ENCODE data around the gene TMEM196. TPM values are rescaled to one million over a fixed set of nuclear protein-coding genes. Genes with fewer than 3 reads are reported as not detected.

TMEM196 gene
- total and polyA plus RNA-seq, 2 of the 4 experiments (the other 2 are of a cell fraction) = not detected

GRCh38 chr7:19674266-19674960 lies 99.0 kb downstream of the TMEM196 start:
- Histone ChIP-seq H2AFZ (replicated peaks; ENCODE audit: low read length, poor library complexity) (no peak overlapping the region), H3K4me3 (ENCODE audit: insufficient read depth, low read depth, low read length) (no peak overlapping the region), H3K27ac (ENCODE audit: insufficient read depth, low read length) (no peak overlapping the region), H4K20me1 (ENCODE audit: insufficient read depth, low read length) (no peaks in the 10 kb centered on the region), H3K9ac (ENCODE audit: low read depth, low read length) (no peak overlapping the region), H3K36me3 (ENCODE audit: control insufficient read depth, insufficient read depth, low read length) (no peaks in the 10 kb centered on the region), H4K8ac (ENCODE audit: low read depth in 2 of 2, low read length in 2 of 2) (no peak overlapping the region), H4K91ac (ENCODE audit: insufficient read depth, low read depth, low read length) (no peak overlapping the region), H2AK5ac (ENCODE audit: low read depth, low read length) (no peak overlapping the region), H3K4me2 (ENCODE audit: low read depth, low read length) (no peak overlapping the region), H3K9me1 (ENCODE audit: insufficient read depth, low read length) (no peaks in the 10 kb centered on the region), H3K4me1 (ENCODE audit: control insufficient read depth, insufficient read depth, low read length) (no peaks in the 10 kb centered on the region), H3K14ac (replicated peaks; ENCODE audit: low read depth, low read length) (no peak overlapping the region), H2AK9ac (replicated peaks; ENCODE audit: low read depth, low read length, poor library complexity) (no peak overlapping the region), H2BK120ac (ENCODE audit: low read depth, low read length) (no peak overlapping the region), H2BK20ac (ENCODE audit: low read depth, low read length) (no peak overlapping the region), H3K4ac (ENCODE audit: low read depth, low read length) (no peak overlapping the region), H3K23ac (ENCODE audit: low read depth, low read length) (no peak overlapping the region), H3K27me3 (ENCODE audit: control insufficient read depth, insufficient read depth, low read length) (no peaks in the 10 kb centered on the region), H2BK5ac (ENCODE audit: low read depth, low read length, poor library complexity, severe bottlenecking) (no peak overlapping the region), H3K56ac (ENCODE audit: extremely low read depth, insufficient read depth, low read length) (no peak overlapping the region), H3K18ac (ENCODE audit: low read depth, low read length) (no peak overlapping the region), H3K9me3 (ENCODE audit: control insufficient read depth, insufficient read depth, low read length) (no peaks in the 10 kb centered on the region), H2BK15ac (ENCODE audit: low read depth, low read length) (no peak overlapping the region), H4K5ac (ENCODE audit: low read depth, low read length) (no peak overlapping the region), H3K79me1 (ENCODE audit: low read depth in 1 of 2, low read length in 2 of 2) (no peaks in the 10 kb centered on the region)
- intact Hi-C loops (cut with micrococcal nuclease) (no loop called here), dilution Hi-C loops (cut with HindIII; ENCODE audit: low sequenced_read_pairs, unreplicated experiment) (no loop called here), in situ Hi-C loops (cut with MboI; ENCODE audit: low sequenced_read_pairs) (loop anchor here (25.0 kb wide), 1 partner anchor 1962 kb away; no protein-coding TSS in a partner anchor)
- TF ChIP-seq MAZ (IDR thresholded peaks at IDR 0.05; ENCODE audit: borderline replicate concordance, low read depth, low read length) = no peak
- no peak for TF ChIP-seq SMC3 (IDR thresholded peaks at IDR 0.05; ENCODE audit: low read depth, low read length)
- TF ChIP-seq USF2 (IDR thresholded peaks at IDR 0.05; ENCODE audit: low read depth, low read length) = no peak
- no peak for TF ChIP-seq NFE2L2 (IDR thresholded peaks at IDR 0.05; ENCODE audit: low read depth, low read length)
- TF ChIP-seq FOS (IDR thresholded peaks at IDR 0.05; ENCODE audit: low read depth, low read length) = no peak
- no peak for TF ChIP-seq POLR2A (IDR thresholded peaks at IDR 0.05; ENCODE audit: low read depth, low read length)
- TF ChIP-seq ELK1 (IDR thresholded peaks at IDR 0.05; ENCODE audit: borderline replicate concordance, low read depth, low read length) = no peak
- no peak for TF ChIP-seq RCOR1 (IDR thresholded peaks at IDR 0.05; ENCODE audit: insufficient replicate concordance, low read length)
- TF ChIP-seq CEBPB (IDR thresholded peaks at IDR 0.05; ENCODE audit: low read depth, low read length) = no peak
- no peak for TF ChIP-seq CHD1 (IDR thresholded peaks at IDR 0.05; ENCODE audit: low read depth, low read length)
- TF ChIP-seq RAD21 (IDR thresholded peaks at IDR 0.05; ENCODE audit: low read length) = no peak
- no peak for TF ChIP-seq CTCF (conservative IDR thresholded peaks at IDR 0.05; ENCODE audit: low read depth, low read length)
- no peak for TF ChIP-seq MAFK (IDR thresholded peaks at IDR 0.05; ENCODE audit: low read depth, low read length)
- TF ChIP-seq BHLHE40 (IDR thresholded peaks at IDR 0.05; ENCODE audit: low read depth, low read length) = no peak
- no peak for TF ChIP-seq MXI1 (IDR thresholded peaks at IDR 0.05; ENCODE audit: borderline replicate concordance, low read depth, low read length)
- no peak for TF ChIP-seq RFX5 (IDR thresholded peaks at IDR 0.05; ENCODE audit: low read depth, low read length)
- no peak for ATAC-seq (ENCODE audit: low read depth)
- DNase-seq = no peak
- ChIA-PET CTCF (interaction anchor here (0.6 kb wide), 1 partner anchor 15 kb away, joined by 6 read pairs; no protein-coding TSS in a partner anchor), POLR2A (ENCODE audit: unreplicated experiment) (no interaction called here)
- no CpG with 5 or more reads among the region's 5 CpGs for WGBS, 2 experiments (ENCODE audit: extremely low coverage in 2 of 2, insufficient read length in 1 of 2)
- no TSS peak for BruUV-seq (replicated peaks)
